Stimulated activated CD8-positive, alpha-beta memory T cell treated with anti-CD3 and anti-CD28 coated beads, Interleukin-7, amount 100 ng/mL, for 24 hours (primary cell): Measurements from ENCODE around the gene SIAE.

Experiments used
- DNase-seq: peaks from one replicate; pipeline ENCODE4 v3.0.0-alpha.2; 2020; ENCODE audit warnings: low read depth

Gene SIAE

GRCh38 chr11:124673333-124674167, at the start of gene SIAE, which contains the start of gene SPA17:
Gene SIAE (minus strand): TSS chr11:124673739. CDS start chr11:124673708, 31 bp downstream.
Gene SPA17 (plus strand): TSS chr11:124673904. CDS start chr11:124675265, 1,361 bp downstream.
- DNase-seq: peak; percentile 75

GRCh38 chr11:124722176-124722575, 48.6 kb upstream of the SIAE start:
- DNase-seq: no peak

GRCh38 chr11:124719534-124719933, 46.0 kb upstream of the SIAE start:
- no peak for DNase-seq

DNA sequence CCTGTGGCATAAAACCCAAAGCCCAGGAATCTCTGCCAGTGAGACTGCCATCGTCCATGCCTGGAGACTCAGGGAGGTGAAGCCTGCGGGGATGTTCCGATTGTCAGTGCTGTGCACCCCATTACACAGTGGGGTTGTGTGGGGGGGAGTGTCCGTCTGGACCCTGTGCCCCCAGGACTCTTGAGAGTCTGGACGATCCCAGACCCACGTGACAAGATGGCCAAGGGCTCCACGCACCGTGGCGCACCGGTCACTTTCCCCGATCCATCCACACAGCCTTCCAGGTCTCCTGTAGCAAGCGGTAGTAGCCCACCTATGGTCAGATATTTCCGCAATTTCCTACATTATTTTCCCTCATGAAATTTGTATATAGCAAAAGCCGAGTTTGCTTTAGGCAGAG, 45.3 kb upstream of the SIAE start:
- DNase-seq: no peak

DNA sequence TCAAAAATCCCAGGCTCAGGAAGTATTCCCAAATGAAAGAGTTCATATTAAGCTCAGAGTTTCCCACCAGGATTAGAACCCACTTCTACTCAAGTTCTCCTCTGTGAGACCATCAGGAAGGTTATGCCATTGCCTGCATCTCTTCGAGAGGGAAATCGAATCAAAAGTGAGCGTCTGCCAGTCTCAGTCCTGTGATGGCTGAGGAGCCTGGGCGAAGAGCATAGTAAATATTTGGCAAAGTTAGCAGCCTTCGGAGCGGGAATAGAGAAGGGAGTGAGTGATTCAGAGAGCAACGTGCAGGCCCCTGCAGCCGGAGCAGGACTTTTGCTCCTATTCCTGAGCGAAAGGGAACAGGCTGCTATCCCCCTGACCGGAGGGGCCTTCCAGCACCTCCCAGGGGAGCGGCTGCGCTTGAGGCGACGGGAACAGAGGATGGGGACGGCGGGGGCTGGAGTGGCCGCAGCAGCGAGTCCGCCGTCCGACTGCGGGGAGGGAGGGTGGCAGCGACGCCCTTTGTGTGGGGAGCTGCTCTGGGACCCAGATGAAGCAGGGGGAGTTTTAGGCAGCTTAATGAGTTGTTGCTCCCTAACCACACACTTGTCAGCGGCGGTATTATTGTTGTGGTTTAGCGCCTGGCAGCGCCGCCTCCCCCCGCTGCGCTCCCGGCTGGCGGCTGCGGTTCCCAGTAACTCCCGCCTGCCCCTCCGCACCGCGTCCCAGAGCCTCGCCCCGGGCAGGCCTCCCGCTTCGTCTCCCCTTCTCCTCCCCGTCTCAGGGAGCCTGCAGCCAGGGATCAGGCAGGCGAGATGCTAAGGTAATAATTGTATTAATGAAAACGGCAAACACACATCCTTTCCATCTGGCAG, 44.5 kb upstream of the SIAE start:
- DNase-seq: no peak

DNA sequence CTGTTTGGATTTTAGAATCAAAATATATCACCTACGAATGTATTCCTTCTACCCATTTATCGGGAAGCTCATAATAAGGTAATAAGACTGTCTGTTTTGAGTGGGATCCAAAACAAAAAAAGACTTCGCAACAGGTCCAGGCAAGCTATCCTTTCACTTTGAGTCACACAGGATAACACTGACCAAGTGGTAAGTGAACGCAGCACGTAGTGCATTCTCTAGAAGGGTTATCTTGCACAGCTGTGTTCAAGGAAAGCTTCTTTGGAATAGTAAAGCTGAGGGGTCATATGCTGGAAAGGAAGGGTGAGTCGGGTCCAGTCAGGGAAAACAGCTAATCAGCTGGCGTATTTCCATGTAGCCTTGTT, 43.9 kb upstream of the SIAE start:
- DNase-seq: no peak

DNA sequence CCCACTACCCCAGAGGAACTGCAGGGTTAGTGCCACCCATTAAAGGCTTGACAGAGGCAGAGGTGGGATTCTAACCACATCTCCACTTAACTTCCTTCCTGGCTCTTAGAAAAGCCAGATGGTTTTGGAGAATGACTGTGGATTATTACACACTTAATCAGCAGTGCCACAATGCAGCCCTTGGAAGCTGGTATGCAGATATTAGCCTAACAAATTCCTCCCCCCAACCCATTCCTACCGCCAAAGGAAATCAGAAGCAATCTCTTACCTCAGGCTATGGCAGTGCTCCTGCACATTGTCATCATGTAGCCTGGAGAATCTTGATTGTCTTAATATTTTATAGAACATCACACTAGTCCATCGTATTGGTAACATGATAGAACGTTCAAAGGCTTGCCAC, 43.1 kb upstream of the SIAE start:
- no peak for DNase-seq

DNA sequence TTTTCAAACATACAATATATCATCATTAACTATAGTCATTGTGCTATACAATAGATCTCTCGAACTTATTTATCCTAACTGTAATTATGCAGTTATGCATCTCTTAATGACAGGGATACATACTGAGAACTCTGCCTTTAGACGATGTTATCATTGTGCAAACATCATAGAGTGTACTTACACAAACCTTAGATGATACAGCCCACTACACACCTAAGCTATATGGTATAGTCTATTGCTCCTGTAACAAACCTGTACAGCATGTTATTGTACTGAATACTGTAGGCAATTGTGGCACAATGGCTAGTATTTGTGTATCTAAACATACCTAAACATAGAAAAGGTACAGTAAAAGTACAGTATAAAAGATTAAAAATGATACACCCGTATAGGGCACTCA, 38.9 kb upstream of the SIAE start:
- DNase-seq: no peak

GRCh38 chr11:124707829-124708228, 34.3 kb upstream of the SIAE start:
- DNase-seq: no peak

- no peak for DNase-seq
Observed at GRCh38 chr11:124700028-124700427, 26.5 kb upstream of the SIAE start.

DNA sequence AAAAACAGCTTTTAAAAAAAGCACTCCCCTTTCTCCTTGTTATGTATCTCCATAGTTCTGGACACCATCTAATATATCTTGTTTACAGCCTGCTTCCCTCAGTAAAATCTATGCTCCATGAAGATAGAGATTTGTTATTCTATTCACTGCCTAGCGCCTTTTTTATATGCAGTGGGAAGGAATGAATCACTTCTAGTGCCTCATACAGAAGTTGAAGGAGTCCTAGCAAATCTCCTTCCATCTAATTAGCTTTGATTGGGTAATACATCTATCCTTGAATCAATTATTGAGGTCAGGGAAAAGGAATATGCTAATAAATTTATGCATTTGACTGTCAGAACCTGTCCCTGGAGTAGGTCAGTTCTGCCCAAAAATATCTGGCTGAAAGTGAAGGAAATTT, 26.0 kb upstream of the SIAE start:
- no peak for DNase-seq

DNA sequence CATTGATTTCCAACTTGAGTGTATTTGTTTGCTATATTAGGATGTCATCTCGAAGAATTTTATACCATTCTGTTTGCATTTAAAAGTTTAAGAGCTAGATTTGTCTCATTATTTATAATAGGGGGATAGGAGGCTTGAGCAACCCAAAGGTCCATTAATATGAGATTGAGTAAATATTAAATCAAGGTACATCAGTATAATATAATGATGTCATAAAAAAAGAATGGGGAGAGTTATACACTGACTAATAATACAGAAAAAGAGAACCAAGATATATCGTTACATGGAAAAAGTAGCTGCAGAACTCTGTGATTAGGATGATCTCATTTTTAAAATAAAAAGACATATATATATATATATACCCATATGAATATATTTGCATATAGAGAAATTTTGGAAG, 19.6 kb upstream of the SIAE start:
- DNase-seq: no peak

DNA sequence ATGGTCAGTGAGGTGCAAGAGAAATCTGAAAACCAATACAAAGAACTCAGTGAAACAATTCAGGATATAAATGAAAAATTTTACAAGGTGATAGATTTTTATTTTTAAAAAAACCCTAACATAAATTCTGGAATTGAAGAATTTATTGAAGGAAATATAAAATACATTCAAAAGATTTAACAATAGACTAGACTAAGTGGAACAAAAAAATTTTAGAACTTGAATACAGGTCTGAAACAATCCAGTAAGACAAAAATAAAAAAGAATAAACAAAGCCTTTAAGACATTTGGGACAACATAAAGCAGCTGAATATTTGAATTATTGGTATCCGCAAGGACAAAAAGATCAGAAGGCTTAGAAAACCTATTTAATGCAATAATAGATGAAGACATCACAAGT, 8.9 kb upstream of the SIAE start:
- DNase-seq: no peak

DNA sequence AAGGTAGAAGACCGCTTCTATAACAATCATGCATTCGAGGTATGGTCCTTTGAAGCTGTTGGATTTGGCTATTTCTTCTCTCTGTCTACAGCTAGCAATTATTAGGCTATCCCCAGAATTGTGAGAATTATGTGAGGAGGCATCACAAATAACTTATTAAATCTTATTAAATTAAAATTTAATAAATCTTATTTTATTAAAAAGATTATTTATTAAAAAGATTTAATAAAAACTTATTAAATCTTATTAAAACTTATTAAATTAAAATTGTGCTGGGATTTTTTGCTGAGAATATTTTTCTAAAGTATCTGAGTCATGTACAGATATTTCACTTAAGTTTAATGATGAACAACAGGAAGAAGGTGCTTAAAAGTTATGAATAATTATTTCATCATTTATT, 7.9 kb upstream of the SIAE start:
- no peak for DNase-seq

- DNase-seq: no peak
Observed at GRCh38 chr11:124678416-124678815, 4.9 kb upstream of the SIAE start.

DNA sequence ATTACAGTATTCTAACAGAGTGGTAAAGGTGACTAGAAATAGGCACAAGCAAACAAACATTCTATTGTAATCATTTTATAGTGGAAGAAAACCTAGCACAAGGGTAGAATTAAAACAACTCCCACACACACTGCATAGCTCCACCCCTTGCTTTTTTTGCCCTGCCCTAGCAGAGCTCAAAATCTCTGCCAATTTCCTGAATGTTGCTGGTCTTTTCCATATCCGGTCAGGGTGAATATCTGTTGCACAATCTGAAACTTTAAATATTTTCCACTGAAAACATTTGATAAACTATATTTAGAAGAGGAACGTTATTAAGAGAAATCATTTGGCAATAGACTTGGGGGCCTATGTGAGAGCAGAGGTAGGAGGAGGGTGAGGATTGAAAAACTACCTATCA, 2.8 kb upstream of the SIAE start:
- DNase-seq: no peak

DNA sequence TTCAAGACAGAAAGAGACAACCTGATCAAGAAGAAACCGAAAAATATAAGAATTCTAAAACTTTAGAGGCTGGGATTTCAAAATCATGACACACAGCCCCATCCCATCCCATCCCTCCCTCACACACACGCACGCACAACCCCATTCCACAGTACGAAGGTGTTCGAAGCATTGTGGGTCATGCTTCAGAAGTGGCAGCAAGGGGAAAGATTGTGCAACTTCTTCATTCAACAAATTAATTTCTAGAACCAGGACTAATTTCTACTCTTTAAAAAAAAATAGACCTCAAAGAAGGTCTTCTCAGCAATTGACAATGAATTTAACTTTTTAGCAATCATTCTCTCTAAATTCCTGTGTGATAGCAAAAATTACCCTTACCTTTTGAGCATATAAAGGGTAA, 1.0 kb upstream of the SIAE start:
- no peak for DNase-seq

DNA sequence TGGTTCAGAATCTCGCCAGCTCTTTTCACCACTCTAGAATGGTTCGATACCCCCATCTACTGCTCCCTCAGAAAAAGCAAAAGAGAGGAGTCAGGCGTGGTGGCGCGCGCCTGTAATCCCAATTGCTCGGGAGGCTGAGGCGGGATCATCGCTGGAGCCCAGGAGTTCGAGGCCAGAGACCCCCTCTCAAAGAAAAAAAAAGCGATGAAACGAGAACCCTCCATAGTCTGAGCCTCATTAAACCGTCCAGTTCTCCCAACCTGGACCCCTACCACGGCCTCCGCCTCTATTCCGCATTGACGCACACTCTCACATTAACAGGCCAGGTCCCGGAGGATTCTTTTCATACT, 604 bp upstream of the SIAE start:
- no peak for DNase-seq

GRCh38 chr11:124672536-124673215, 863 bp downstream of the SIAE start:
- DNase-seq: no peak

- DNase-seq: no peak
Observed at GRCh38 chr11:124670732-124671131, 2.8 kb downstream of the SIAE start.

DNA sequence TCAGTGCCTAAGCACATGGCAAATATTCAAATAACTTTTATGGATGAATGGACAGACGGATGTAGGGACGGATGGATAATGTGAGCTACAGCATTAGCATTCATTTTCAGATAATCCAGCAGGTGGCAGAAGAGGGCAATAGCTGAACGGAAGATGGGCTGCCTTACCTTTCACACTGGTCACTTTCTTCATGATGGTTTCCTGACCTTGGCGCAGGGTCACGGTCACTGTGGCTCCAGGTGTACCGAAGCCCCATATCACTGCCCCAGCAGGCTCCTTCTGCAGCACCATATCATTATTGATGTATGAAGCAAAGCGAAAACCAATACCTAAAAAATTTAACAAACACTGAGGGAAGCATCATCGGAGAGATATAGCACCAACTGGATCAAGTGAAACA, 4.3 kb downstream of the SIAE start:
- DNase-seq: no peak

DNA sequence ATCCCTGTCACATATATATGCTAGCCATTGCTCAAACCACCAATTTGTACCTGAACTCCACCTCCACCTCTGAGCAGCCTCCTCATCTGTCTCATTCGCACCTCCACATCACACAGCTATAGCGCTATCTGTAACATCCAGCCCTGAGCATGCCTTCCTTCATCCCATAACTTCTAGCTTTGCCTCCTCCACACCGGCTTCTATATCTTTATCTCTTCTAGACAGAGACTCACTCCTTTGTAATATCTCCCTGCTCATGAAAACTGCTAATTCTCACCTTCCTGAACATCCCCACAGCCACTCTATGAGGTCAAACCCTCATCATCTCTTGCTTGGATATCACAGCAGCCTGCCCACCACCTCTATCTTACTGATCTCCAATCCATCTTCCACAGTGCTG, 5.9 kb downstream of the SIAE start:
- no peak for DNase-seq

DNA sequence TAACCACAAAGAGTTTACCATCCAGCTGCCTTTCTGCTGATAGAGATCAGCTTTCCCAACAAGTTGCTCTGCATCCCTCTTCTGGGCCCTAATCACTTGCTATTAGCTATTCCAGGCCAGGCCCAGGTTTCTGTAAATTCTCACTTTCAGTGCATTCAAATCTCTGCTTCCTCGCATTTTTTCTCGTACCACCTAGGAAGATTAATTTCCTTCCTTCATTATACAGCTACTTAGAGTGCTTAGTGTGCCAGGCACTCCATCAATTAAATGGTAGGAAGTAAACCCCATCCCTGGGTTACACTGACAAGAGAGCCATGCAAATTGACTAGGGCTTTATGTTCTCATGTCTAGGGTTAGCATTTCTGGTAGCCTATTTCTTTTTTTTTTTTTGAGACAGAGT, 9.7 kb downstream of the SIAE start:
- no peak for DNase-seq
